ENCODE data around the gene LOXL4.

GRCh38 chr10:98303569-98303968, 35.6 kb upstream of the LOXL4 start:
- TF ChIP-seq CTCF (IDR thresholded peaks at IDR 0.05), result no peak
- TF ChIP-seq EZH2 (IDR thresholded peaks at IDR 0.05), result no peak
- TF ChIP-seq EZH2phosphoT487 (IDR thresholded peaks at IDR 0.05), result no peak
